ENCODE measurements around the gene PLEKHH1. TPM values are rescaled to one million over a fixed set of nuclear protein-coding genes. Genes with fewer than 3 reads are reported as not detected.

PLEKHH1 gene
- total and polyA plus RNA-seq, 3 donors from 2014 or later = 21.4 to 61.3 (median 49.1) TPM

GRCh38 chr14:67575684-67576083 lies 42.6 kb downstream of the PLEKHH1 start:
- intact Hi-C loops (cut with DNase I; ENCODE audit: low total_unique reads) = no loop called here
- Histone ChIP-seq H3K4me1 (no peaks in the 10 kb centered on the region), H3K27ac (no peak overlapping the region), H3K27me3 (no peaks in the 10 kb centered on the region), H3K36me3 (ENCODE audit: low read depth, missing control alignments) (no peaks in the 10 kb centered on the region), H3K9me3 (no peaks in the 10 kb centered on the region), H3K4me3 (no peak overlapping the region)
- 81 to 83% methylated on average over 7 to 9 of the region's 9 CpGs for WGBS, 2 donors
- TF ChIP-seq CTCF (IDR thresholded peaks at IDR 0.05) (no peak), POLR2A (IDR thresholded peaks at IDR 0.05) (no peak)
- DNase-seq = no peak

- Histone ChIP-seq H3K4me1 (no peaks in the 10 kb centered on the region), H3K27me3 (no peaks in the 10 kb centered on the region), H3K27ac (no peak overlapping the region), H3K4me3 (no peak overlapping the region), H3K36me3 (ENCODE audit: low read depth, missing control alignments) (no peaks in the 10 kb centered on the region), H3K9me3 (no peaks in the 10 kb centered on the region)
- intact Hi-C loops (cut with DNase I; ENCODE audit: low total_unique reads) = no loop called here
- TF ChIP-seq CTCF (IDR thresholded peaks at IDR 0.05) (no peak), POLR2A (IDR thresholded peaks at IDR 0.05) (no peak)
- 97% methylated on average over 7 of the region's 7 CpGs for WGBS, 2 donors
- no peak for DNase-seq
These were observed 43.3 kb downstream of the PLEKHH1 start for GRCh38 chr14:67576216-67576955.

GRCh38 chr14:67577181-67577808 lies 44.2 kb downstream of the PLEKHH1 start:
- H3K27ac ChIP-seq = no peak overlapping the region
- H3K9me3 ChIP-seq = no peaks in the 10 kb centered on the region
- H3K4me3 ChIP-seq = no peak overlapping the region
- intact Hi-C loops (cut with DNase I; ENCODE audit: low total_unique reads) = no loop called here
- TF ChIP-seq POLR2A (IDR thresholded peaks at IDR 0.05) (no peak), CTCF (IDR thresholded peaks at IDR 0.05) (no peak)
- DNase-seq = no peak
- H3K36me3 ChIP-seq (ENCODE audit: low read depth, missing control alignments) = no peaks in the 10 kb centered on the region
- no peaks in the 10 kb centered on the region for H3K4me1 ChIP-seq
- no peaks in the 10 kb centered on the region for H3K27me3 ChIP-seq
- 75 to 80% methylated on average over 13 of the region's 13 CpGs for WGBS, 2 donors

- WGBS, 2 donors = 83 to 87% methylated on average over 10 to 16 of the region's 16 CpGs
- no peak for DNase-seq
- Histone ChIP-seq H3K4me3 (no peak overlapping the region), H3K27ac (no peak overlapping the region), H3K4me1 (no peaks in the 10 kb centered on the region), H3K9me3 (no peaks in the 10 kb centered on the region), H3K36me3 (ENCODE audit: low read depth, missing control alignments) (no peaks in the 10 kb centered on the region), H3K27me3 (no peaks in the 10 kb centered on the region)
- intact Hi-C loops (cut with DNase I; ENCODE audit: low total_unique reads) = no loop called here
- TF ChIP-seq POLR2A (IDR thresholded peaks at IDR 0.05) (no peak), CTCF (IDR thresholded peaks at IDR 0.05) (no peak)
These were observed 45.0 kb downstream of the PLEKHH1 start for GRCh38 chr14:67577909-67578749.

All from testis (tissue), 3 donors.